GM12878 (cell line): ENCODE data around the gene SENP8. TPM values are rescaled to one million over a fixed set of nuclear protein-coding genes. Genes with fewer than 3 reads are reported as not detected.

Experiments
- ATAC-seq: fragments of 200-7000 bp; cut with Tn5 transposase; 3 replicates; pipeline ENCODE4 v1.9.1; 2020; ENCODE audit warnings: mild to moderate bottlenecking, moderate library complexity
- BruUV-seq: library from RNA; stranded (reverse); fragments of 400-500 nt; replicated peaks from 2 replicates; lab custom pipeline; 2021; lab: Mats Ljungman, UMichigan
- CTCF ChIA-PET: fragments of 300-600 bp; sonication (Branson Sonifier 250); formaldehyde crosslinking; extraction: SDS; loops from one replicate; lab custom pipeline; 2021; ENCODE audit warnings: inconsistent platforms; lab: Yijun Ruan, JAX
- POLR2A ChIA-PET: fragments of 350-600 bp; formaldehyde crosslinking; extraction: SDS; loops from one replicate; lab custom pipeline; 2021; ENCODE audit warnings: inconsistent platforms; lab: Charles Lee
- RAD21 ChIA-PET: fragments of 300-600 bp; sonication (Branson Sonifier 250); formaldehyde crosslinking; loops from one replicate; lab custom pipeline; 2023; ENCODE audit warnings: antibody characterized with exemption; ENCODE audit not compliant: unreplicated experiment; lab: Charles Lee
- SMC1A ChIA-PET: fragments of 300-600 bp; sonication (Branson Sonifier 250); formaldehyde crosslinking; loops from one replicate; lab custom pipeline; 2023; ENCODE audit not compliant: unreplicated experiment, uncharacterized antibody; lab: Charles Lee
- DNase-seq: peaks from one replicate; pipeline ENCODE4 v3.0.0-alpha.2; 2011; ENCODE audit warnings: low read depth, low spot score
- FAIRE-seq: peaks from 3 replicates; lab custom pipeline; 2011; peaks lifted over from hg19 to GRCh38; lab: Jason Lieb, UNC
- H2AFZ ChIP-seq: 2 replicates; pipeline ENCODE4 v1.6.0; 2011; ENCODE audit warnings: low read depth, low read length, control low read depth; ENCODE audit not compliant: control insufficient read depth
- H3K27ac ChIP-seq: 2 replicates; pipeline ENCODE4 v1.5.1; 2011; ENCODE audit warnings: control low read depth; ENCODE audit not compliant: control insufficient read depth, insufficient read depth
- H3K27me3 ChIP-seq, 2 experiments: replicated peaks in 1 of 2; 2 replicates each; pipeline versions ENCODE4 v1.6.0 to v1.6.1; 2011; ENCODE audit warnings: low read length in 1 of 2; ENCODE audit not compliant: control insufficient read depth in 2 of 2, insufficient read depth in 2 of 2
- H3K36me3 ChIP-seq, 2 experiments: 2 replicates each; pipeline ENCODE4 v1.5.1; 2011; ENCODE audit warnings: low read length in 1 of 2; ENCODE audit not compliant: control insufficient read depth in 2 of 2, insufficient read depth in 2 of 2
- H3K4me1 ChIP-seq: 2 replicates; pipeline ENCODE4 v1.6.1; 2011; ENCODE audit warnings: mild to moderate bottlenecking, low read length, moderate library complexity, mixed read lengths; ENCODE audit not compliant: control insufficient read depth, insufficient read depth
- H3K4me2 ChIP-seq: 2 replicates; pipeline ENCODE4 v1.6.0; 2011; ENCODE audit warnings: control low read depth; ENCODE audit not compliant: control insufficient read depth, insufficient read depth
- H3K4me3 ChIP-seq: fragments of 200-600 bp; sonication (generic); 2 replicates; pipeline ENCODE4 v1.5.1; 2016
- H3K79me2 ChIP-seq: 2 replicates; pipeline ENCODE4 v1.6.0; 2011; ENCODE audit warnings: low read length; ENCODE audit not compliant: control insufficient read depth, insufficient read depth
- H3K9ac ChIP-seq: 2 replicates; pipeline ENCODE4 v1.8.0; 2011; ENCODE audit warnings: low read length, control low read depth, mixed read lengths; ENCODE audit not compliant: control insufficient read depth, insufficient read depth
- H3K9me3 ChIP-seq: replicated peaks from 3 replicates; pipeline ENCODE4 v1.5.1; 2011; ENCODE audit warnings: mild to moderate bottlenecking, low read length; ENCODE audit not compliant: control insufficient read depth, insufficient read depth
- H4K20me1 ChIP-seq: 2 replicates; pipeline ENCODE4 v1.6.0; 2011; ENCODE audit not compliant: control insufficient read depth, insufficient read depth
- BACH1 ChIP-seq: fragments of 450-650 bp; IDR thresholded peaks from 2 replicates; pipeline ENCODE4 v1.6.1; 2017; ENCODE audit warnings: mild to moderate bottlenecking, borderline replicate concordance
- HDGF ChIP-seq: fragments of 450-650 bp; IDR thresholded peaks from 2 replicates; pipeline ENCODE4 v1.6.1; 2016; ENCODE audit warnings: antibody characterized with exemption
- IKZF2 ChIP-seq, 2 experiments: fragments of 450-650 bp; IDR thresholded peaks; 2 replicates each; pipeline ENCODE4 v1.6.1; 2017; ENCODE audit warnings: mild to moderate bottlenecking in 2 of 2, moderate library complexity in 2 of 2
- RELB ChIP-seq: fragments of 450-650 bp; IDR thresholded peaks from 2 replicates; pipeline ENCODE4 v1.6.1; 2017; ENCODE audit warnings: low read depth, mild to moderate bottlenecking, moderate library complexity
- TCF3 ChIP-seq: IDR thresholded peaks from 2 replicates; pipeline ENCODE4 v1.6.1; 2012; ENCODE audit warnings: low read depth, mild to moderate bottlenecking, low read length, borderline replicate concordance; ENCODE audit not compliant: insufficient read depth
- WGBS: methylation state at CpG from one replicate; pipeline ENCODE4 v1.1.6; 2016; ENCODE audit warnings: low lambda C conversion rate; ENCODE audit not compliant: insufficient replicate concordance, insufficient coverage; ENCODE audit errors: missing lambda C conversion rate; 5-methylcytosine and 5-hydroxymethylcytosine counted together
- in situ Hi-C: fragments of 300-500 bp; cut with MboI; formaldehyde crosslinking; loops from 9 replicates; pipeline ENCODE4 v1.14.3; 2018; ENCODE audit warnings: mixed read lengths
- intact Hi-C: fragments of 100-400 bp; cut with micrococcal nuclease; formaldehyde crosslinking; loops from one replicate; pipeline ENCODE4 v1.14.2; 2022; ENCODE audit not compliant: unreplicated experiment
- polyA plus RNA-seq, 11 experiments: library from polyadenylated mRNA; depleted of rRNA in 4 of 11; unstranded in 6 of 11; stranded (reverse) in 5 of 11; fragments of >200 nt; fragmentation: Nextera tagmentation in 4 of 11; fragmentation: Illumina TruSeq in 1 of 11; extraction: Ambion mirVana in 4 of 11; extraction: Trizol in 1 of 11; gene quantifications; 1 replicate in 1 of 11; 2 replicates in 10 of 11; pipeline versions ENCODE4 v1.2.1 to v1.2.3, GENCODE V29; 2011 to 2016; ENCODE audit warnings: inconsistent platforms in 2 of 11, missing spikeins in 2 of 11, low read depth in 1 of 11
- total RNA-seq, 4 experiments: library from RNA; depleted of rRNA in 3 of 4; stranded (reverse); fragments of >200 nt in 3 of 4; fragmentation: Illumina TruSeq in 1 of 4; extraction: Trizol in 1 of 4; gene quantifications; 2 replicates each; pipeline versions ENCODE4 v1.2.1 to v1.2.3, GENCODE V29; 2013 to 2021

SENP8 gene
- total and polyA plus RNA-seq, 10 of the 15 experiments (the other 5 are each of a cell fraction or from before 2014, with no cell fraction given) = 0.87 to 5.6 (median 2.2) TPM

GRCh38 chr15:72135719-72136118 is 17.5 kb downstream of the SENP8 start:
- intact Hi-C loops = no loop called here
- RAD21 ChIA-PET = no interaction called here
- no peak for ATAC-seq
- POLR2A ChIA-PET = no interaction called here
- Histone ChIP-seq H3K9ac (no peak overlapping the region), H3K36me3 (no peaks in the 10 kb centered on the region), H4K20me1 (no peaks in the 10 kb centered on the region), H3K27me3 (no peaks in the 10 kb centered on the region), H3K4me1 (peaks cover 9% of the 10 kb centered on the region), H3K4me2 (no peak overlapping the region), H3K27ac (no peak overlapping the region), H3K79me2 (no peaks in the 10 kb centered on the region), H3K9me3 (no peaks in the 10 kb centered on the region), H3K4me3 (no peak overlapping the region), H2AFZ (no peak overlapping the region)
- CTCF ChIA-PET = no interaction called here
- no TSS peak for BruUV-seq
- DNase-seq = no peak
- no peak for TF ChIP-seq RELB
- no peak for TF ChIP-seq IKZF2 (IDR thresholded peaks at IDR 0.05)
- no peak for TF ChIP-seq HDGF
- no peak for TF ChIP-seq BACH1
- no peak for TF ChIP-seq TCF3
- WGBS = 50% methylated on average over 2 of the region's 2 CpGs
- FAIRE-seq = no peak
- SMC1A ChIA-PET = interaction anchor here (0.8 kb wide), 1 partner anchor 11 kb away, joined by 3 read pairs; no protein-coding TSS in a partner anchor
- in situ Hi-C loops = no loop called here
